ENCODE data around the gene CXCR1. TPM values are rescaled to one million over a fixed set of nuclear protein-coding genes. Genes with fewer than 3 reads are reported as not detected.

Gene CXCR1
- polyA plus RNA-seq, 1 of the 3 experiments (the other 2 are of a cell fraction), result not detected

- Histone ChIP-seq H3K36me3 (replicated peaks in 1 of 2; ENCODE audit: control insufficient read depth in 1 of 2, insufficient read depth in 2 of 2, low read length in 1 of 2) (no peaks in the 10 kb centered on the region), H3K9me3 (no peaks in the 10 kb centered on the region), H3K4me2 (no peak overlapping the region), H2AFZ (ENCODE audit: low read depth) (no peak overlapping the region), H3K27me3 (ENCODE audit: insufficient read depth) (peaks cover 45% of the 10 kb centered on the region; the same call in 1 of the 2 replicates), H3K9ac (no peak overlapping the region), H3K79me2 (ENCODE audit: insufficient read depth) (no peaks in the 10 kb centered on the region), H3F3A (replicated peaks; ENCODE audit: insufficient read depth) (no peaks in the 10 kb centered on the region), H4K20me1 (ENCODE audit: insufficient read depth) (no peaks in the 10 kb centered on the region), H3K27ac (ENCODE audit: low read depth in 2 of 2, low read length in 1 of 2) (no peak overlapping the region), H3K4me1 (ENCODE audit: control insufficient read depth in 1 of 2, insufficient read depth in 2 of 2, low read depth in 1 of 2, low read length in 1 of 2) (no peaks in the 10 kb centered on the region), H3K4me3 (ENCODE audit: low read depth in 2 of 2, low read length in 1 of 2) (no peak overlapping the region), H3K9me2 (no peaks in the 10 kb centered on the region)
- 24% methylated on average over 3 of the region's 3 CpGs for WGBS (ENCODE audit: low lambda C conversion rate)
- CTCF ChIA-PET, result interaction anchor here (0.5 kb wide), 1 partner anchor 69 kb away, joined by 3 read pairs; no protein-coding TSS in a partner anchor
- no peak for DNase-seq
- TF ChIP-seq USF1 (IDR thresholded peaks at IDR 0.05; ENCODE audit: borderline replicate concordance, low read depth) (no peak), ELF1 (IDR thresholded peaks at IDR 0.05) (no peak), TEAD4 (IDR thresholded peaks at IDR 0.05; ENCODE audit: borderline replicate concordance, insufficient read depth) (no peak), RAD21 (IDR thresholded peaks at IDR 0.05; ENCODE audit: low read length) (no peak), NRF1 (IDR thresholded peaks at IDR 0.05; ENCODE audit: low read depth, low read length) (no peak), POLR2AphosphoS5 (IDR thresholded peaks at IDR 0.05; ENCODE audit: low read depth, low read length) (no peak), IRF3 (IDR thresholded peaks at IDR 0.05; ENCODE audit: low read depth, low read length) (no peak), RCOR1 (IDR thresholded peaks at IDR 0.05; ENCODE audit: low read length) (no peak), JUND (IDR thresholded peaks at IDR 0.05) (no peak), CTCF (IDR thresholded peaks at IDR 0.05) (no peak)
- POLR2A ChIA-PET, result no interaction called here
Observed at GRCh38 chr2:218137514-218137913, 29.2 kb downstream of the CXCR1 start.

GRCh38 chr2:218130822-218131221, 35.9 kb downstream of the CXCR1 start:
- Histone ChIP-seq H4K20me1 (ENCODE audit: insufficient read depth) (no peaks in the 10 kb centered on the region), H3K36me3 (replicated peaks in 1 of 2; ENCODE audit: control insufficient read depth in 1 of 2, insufficient read depth in 2 of 2, low read length in 1 of 2) (no peaks in the 10 kb centered on the region), H2AFZ (ENCODE audit: low read depth) (no peak overlapping the region), H3K9ac (no peak overlapping the region), H3F3A (replicated peaks; ENCODE audit: insufficient read depth) (no peaks in the 10 kb centered on the region), H3K4me2 (no peak overlapping the region), H3K4me3 (ENCODE audit: low read depth in 2 of 2, low read length in 1 of 2) (no peak overlapping the region), H3K4me1 (ENCODE audit: control insufficient read depth in 1 of 2, insufficient read depth in 2 of 2, low read depth in 1 of 2, low read length in 1 of 2) (no peaks in the 10 kb centered on the region), H3K27me3 (ENCODE audit: insufficient read depth) (peaks cover 28% of the 10 kb centered on the region), H3K9me2 (no peaks in the 10 kb centered on the region), H3K9me3 (no peaks in the 10 kb centered on the region), H3K27ac (ENCODE audit: low read depth in 2 of 2, low read length in 1 of 2) (no peak overlapping the region), H3K79me2 (ENCODE audit: insufficient read depth) (no peaks in the 10 kb centered on the region)
- DNase-seq, result no peak
- POLR2A ChIA-PET, result no interaction called here
- CTCF ChIA-PET, result no interaction called here
- TF ChIP-seq TEAD4 (IDR thresholded peaks at IDR 0.05; ENCODE audit: borderline replicate concordance, insufficient read depth) (no peak), FOXJ3 (CRISPR knock-in tag; IDR thresholded peaks at IDR 0.05) (no peak), MAX (IDR thresholded peaks at IDR 0.05; ENCODE audit: low read depth) (no peak), RAD21 (IDR thresholded peaks at IDR 0.05; ENCODE audit: low read length) (no peak), POLR2AphosphoS5 (IDR thresholded peaks at IDR 0.05; ENCODE audit: low read depth, low read length) (no peak), MXI1 (IDR thresholded peaks at IDR 0.05; ENCODE audit: low read depth, low read length) (no peak), CTCF (IDR thresholded peaks at IDR 0.05) (no peak), NRF1 (IDR thresholded peaks at IDR 0.05; ENCODE audit: low read depth, low read length) (no peak), EP300 (IDR thresholded peaks at IDR 0.05; ENCODE audit: borderline replicate concordance in 1 of 2, low read depth in 1 of 2, low read length in 1 of 2) (no peak), USF2 (IDR thresholded peaks at IDR 0.05; ENCODE audit: borderline replicate concordance, low read depth, low read length) (no peak), RFX5 (IDR thresholded peaks at IDR 0.05; ENCODE audit: low read length) (no peak)

Measured in SK-N-SH (cell line).